Skin epidermis (tissue), 12 donors: Measurements from ENCODE around the gene AMBRA1.

Experiments
- H3K27ac ChIP-seq, 21 experiments: fragments of 200-600 bp; sonication (generic) in 11 of 21; one replicate each; pipeline ENCODE4 v1.5.0; 2020; ENCODE audit warnings: mild to moderate bottlenecking in 3 of 21, inconsistent platforms in 2 of 21, moderate library complexity in 2 of 21
- H3K4me3 ChIP-seq, 7 experiments: fragments of 200-600 bp; sonication (generic) in 2 of 7; one replicate each; pipeline ENCODE4 v1.5.0; 2020; ENCODE audit warnings: inconsistent platforms in 2 of 7, mild to moderate bottlenecking in 2 of 7, moderate library complexity in 1 of 7

AMBRA1 gene

DNA sequence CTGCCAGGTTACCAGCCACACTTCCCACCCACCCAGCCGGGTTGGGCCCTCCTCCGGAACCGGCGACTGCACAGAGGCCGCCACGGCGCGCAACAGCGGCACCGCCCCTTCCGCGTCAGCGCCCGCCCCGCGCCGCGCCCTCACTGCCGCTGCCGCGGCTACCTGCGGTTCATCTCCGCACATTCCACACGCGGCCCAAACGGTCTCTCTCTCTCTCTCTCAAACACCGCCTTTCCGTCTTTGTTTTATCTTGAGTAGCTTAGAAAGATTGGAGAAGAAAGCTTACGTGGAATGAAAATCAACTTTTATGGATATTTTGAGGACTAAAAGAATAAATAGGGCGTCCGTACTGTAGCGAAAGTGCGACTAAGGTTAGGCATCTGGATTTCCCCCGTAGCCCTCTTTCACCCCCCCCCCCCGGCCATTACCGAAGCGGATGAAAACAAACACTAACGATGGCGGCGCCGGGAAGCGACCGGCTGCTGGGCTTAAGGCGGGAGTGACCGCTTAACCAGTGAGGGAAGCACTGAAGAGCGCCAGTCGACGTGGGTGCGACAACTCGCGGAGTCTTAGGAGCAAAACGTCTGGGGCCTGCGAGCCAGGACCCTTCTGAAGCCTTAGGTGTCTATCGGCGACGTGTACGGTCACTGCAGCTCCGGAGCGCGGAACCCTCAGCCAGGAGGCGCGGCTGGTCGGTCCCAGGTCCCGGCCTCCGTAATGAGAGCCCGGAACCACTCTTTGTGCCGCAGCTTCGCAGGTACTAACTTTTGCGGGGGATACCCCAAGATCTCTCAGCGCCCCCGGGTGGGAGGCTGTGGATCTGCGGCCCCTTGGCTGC lies 23.5 kb upstream of the AMBRA1 start, which contains the start of the genes ATG13 and HARBI1:
TSS of gene ATG13 (plus strand) at position 420 of the 838 bp plus-strand sequence. CDS start 26,739 bp downstream, outside the sequence.
TSS of gene HARBI1 (minus strand) at position 94 of the 838 bp plus-strand sequence. CDS start 990 bp downstream, outside the sequence.
- Histone ChIP-seq H3K4me3 (peak within 1 kb of the TSS; percentile 73 to 100 (median 88)), H3K27ac (peak within 1 kb of the TSS; percentile 82 to 98 (median 94))

GRCh38 chr11:46616551-46617133 lies 22.8 kb upstream of the AMBRA1 start:
- peak overlapping the region; percentile 73 to 100 (median 88) for H3K4me3 ChIP-seq
- peak overlapping the region; percentile 82 to 98 (median 94) for H3K27ac ChIP-seq

- H3K4me3 ChIP-seq = no peak overlapping the region
- peak overlapping the region in 8 of 21 experiments; percentile 8 to 98 (median 93) for H3K27ac ChIP-seq
Observed at GRCh38 chr11:46615756-46616155, 21.9 kb upstream of the AMBRA1 start.

DNA sequence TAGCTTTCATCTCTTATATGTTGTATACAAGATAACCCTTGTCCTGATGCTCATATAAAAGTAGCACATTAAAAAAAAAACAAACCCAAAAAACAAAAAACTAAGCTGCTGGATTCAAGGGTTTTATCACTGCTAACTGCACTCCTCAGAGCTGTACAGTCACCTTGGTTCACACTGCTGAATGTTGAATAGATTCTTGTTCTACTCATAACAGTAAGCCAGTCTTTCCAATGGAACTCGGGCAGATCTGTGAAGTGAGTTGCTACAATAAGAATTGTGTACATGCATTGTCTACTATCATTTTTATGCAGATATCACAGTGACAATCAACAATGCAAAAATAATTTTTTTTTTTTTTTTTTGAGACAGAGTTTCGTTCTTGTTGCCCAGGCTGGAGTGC lies 18.5 kb upstream of the AMBRA1 start:
- Histone ChIP-seq H3K4me3 (no peak overlapping the region), H3K27ac (peak overlapping the region in 1 of 21 experiments; percentile 3)

GRCh38 chr11:46611526-46612304 lies 17.9 kb upstream of the AMBRA1 start:
- Histone ChIP-seq H3K4me3 (no peak overlapping the region), H3K27ac (peak overlapping the region in 1 of 21 experiments; percentile 3)

- Histone ChIP-seq H3K4me3 (no peak overlapping the region), H3K27ac (no peak overlapping the region)
Observed at GRCh38 chr11:46609386-46609785, 15.6 kb upstream of the AMBRA1 start.

GRCh38 chr11:46607516-46607915 lies 13.7 kb upstream of the AMBRA1 start:
- Histone ChIP-seq H3K27ac (no peak overlapping the region), H3K4me3 (no peak overlapping the region)

GRCh38 chr11:46604796-46605195 lies 11.0 kb upstream of the AMBRA1 start:
- H3K4me3 ChIP-seq = no peak overlapping the region
- no peak overlapping the region for H3K27ac ChIP-seq

GRCh38 chr11:46603704-46604308 lies 10.0 kb upstream of the AMBRA1 start:
- Histone ChIP-seq H3K4me3 (no peak overlapping the region), H3K27ac (no peak overlapping the region)

- Histone ChIP-seq H3K27ac (peak overlapping the region in 2 of 21 experiments; percentile 47 to 62), H3K4me3 (no peak overlapping the region)
Observed at GRCh38 chr11:46601129-46601528, 7.3 kb upstream of the AMBRA1 start.

- peak overlapping the region in 3 of 21 experiments; percentile 5 to 47 (median 15) for H3K27ac ChIP-seq
Observed at GRCh38 chr11:46600194-46600960, 6.6 kb upstream of the AMBRA1 start.

DNA sequence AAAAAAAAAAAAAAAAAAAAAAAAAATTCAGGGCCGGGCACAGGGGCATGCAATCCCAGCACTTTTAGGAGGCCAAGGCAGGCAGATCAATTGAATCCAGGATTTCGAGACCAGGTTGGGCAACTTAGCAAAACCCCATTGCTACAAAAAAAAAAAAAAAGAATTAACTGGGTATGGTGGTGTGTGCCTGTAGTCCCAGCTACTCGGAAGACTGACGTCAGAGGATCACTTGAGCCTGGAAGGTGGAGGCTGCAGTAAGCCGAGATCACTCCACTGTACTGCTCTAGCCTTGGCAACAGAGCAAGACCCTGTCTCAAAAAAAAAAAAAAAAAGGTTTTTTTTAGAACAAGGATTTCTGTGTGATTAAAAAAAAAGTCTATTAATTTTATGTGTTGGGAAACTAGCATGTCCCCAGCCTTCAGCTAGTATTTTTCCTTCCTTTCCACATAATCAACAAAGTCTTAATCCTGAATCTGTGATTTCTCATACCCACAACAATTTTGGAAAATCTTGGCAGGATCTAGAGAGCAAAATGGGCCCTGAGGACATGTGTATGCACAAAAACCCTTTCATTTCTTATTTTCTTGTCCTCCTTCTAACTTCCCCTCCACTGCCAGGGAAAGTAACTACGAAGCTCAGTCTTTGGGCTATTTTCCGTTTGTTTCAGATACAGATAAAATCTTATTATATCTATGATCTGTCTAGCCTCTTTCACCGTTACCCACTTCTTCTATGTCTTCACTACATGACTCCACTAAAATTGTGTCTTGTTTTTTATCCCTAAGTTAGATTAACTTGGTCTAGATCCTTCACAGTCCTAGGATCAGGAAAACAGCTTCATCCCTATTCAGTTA lies 5.7 kb upstream of the AMBRA1 start:
- Histone ChIP-seq H3K27ac (peak overlapping the region in 3 of 21 experiments; percentile 5 to 60 (median 15)), H3K4me3 (no peak overlapping the region)

More at GRCh38 chr11:46600194-46600960, 6.6 kb upstream of the AMBRA1 start:
- H3K4me3 ChIP-seq = no peak overlapping the region

- Histone ChIP-seq H3K4me3 (no peak overlapping the region), H3K27ac (no peak overlapping the region)
Observed at GRCh38 chr11:46597609-46598219, 3.9 kb upstream of the AMBRA1 start.

DNA sequence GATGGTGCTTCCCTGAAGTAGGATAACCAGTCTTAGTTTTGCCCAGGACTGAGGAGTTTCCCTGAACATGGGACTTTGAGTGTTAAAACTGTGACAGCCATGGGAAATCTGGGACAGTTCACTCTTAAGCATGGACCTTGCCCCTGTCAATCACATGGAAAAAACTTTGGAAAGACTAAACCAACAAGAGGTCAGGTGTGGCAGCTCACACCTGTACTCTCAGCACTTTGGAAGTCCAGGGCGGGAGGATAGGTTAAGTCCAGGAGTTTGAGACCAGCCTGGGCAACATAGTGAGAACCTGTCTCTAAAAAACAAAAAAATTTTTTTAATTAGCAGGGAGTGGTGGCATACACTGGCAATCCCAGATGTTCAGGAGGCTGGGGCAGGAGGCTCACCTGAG lies 3.3 kb upstream of the AMBRA1 start:
- Histone ChIP-seq H3K27ac (no peak overlapping the region), H3K4me3 (no peak overlapping the region)

DNA sequence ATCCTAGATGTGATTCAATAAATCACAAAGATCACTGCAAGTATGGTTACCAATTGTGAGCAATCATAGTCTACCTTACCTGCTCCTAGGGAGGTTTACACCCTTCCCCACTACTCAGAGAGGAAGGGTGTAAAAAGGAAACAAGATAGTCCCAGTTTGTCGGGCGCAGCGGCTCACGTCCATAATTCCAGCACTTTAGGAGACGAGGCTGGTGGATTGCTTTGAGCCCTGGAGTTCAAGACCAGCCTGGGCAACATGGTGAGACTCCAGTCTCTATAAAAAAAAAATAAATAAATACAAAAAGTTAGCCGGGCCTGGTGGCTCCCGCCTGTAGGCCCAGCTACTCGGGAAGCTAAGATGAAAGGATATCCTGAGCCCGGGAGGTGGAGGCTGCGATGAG lies 962 bp upstream of the AMBRA1 start:
- H3K4me3 ChIP-seq = peak overlapping the region in 1 of 7 experiments; percentile 57
- peak overlapping the region in 9 of 21 experiments; percentile 63 to 93 (median 83) for H3K27ac ChIP-seq

DNA sequence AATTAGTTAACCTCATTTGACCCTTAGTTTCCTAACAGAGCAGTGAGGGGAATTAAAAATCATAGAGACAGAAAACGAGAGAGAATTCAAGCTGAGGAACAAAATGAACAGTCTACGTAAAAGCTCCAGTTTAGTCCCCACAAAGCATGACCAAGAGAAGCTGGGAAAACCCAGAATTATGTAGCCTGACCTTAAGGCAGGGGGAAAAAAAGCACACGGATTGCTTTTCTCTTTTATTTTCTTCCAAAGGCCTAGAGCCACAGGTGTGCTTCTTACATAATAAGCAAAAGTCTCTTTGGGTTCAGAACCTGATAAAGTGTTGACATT lies 514 bp upstream of the AMBRA1 start:
- peak overlapping the region; percentile 57 to 99 (median 71) for H3K4me3 ChIP-seq
- peak overlapping the region in 20 of 21 experiments; percentile 63 to 97 (median 84) for H3K27ac ChIP-seq

- Histone ChIP-seq H3K4me3 (no peak overlapping the region), H3K27ac (peak overlapping the region in 4 of 21 experiments; percentile 11 to 40 (median 23))
Observed at GRCh38 chr11:46590740-46591605, 2.9 kb downstream of the AMBRA1 start.
